Lower leg skin (tissue), 3 donors: ENCODE data around the gene GAST.

Source experiments
- CTCF ChIP-seq, 3 donors: fragments of 450-650 bp; IDR thresholded peaks; one replicate each; pipeline ENCODE4 v1.5.1; 2016; ENCODE audit warnings: antibody characterized with exemption in 3 of 3, mild to moderate bottlenecking in 3 of 3, moderate library complexity in 2 of 3
- POLR2A ChIP-seq, 2 donors: fragments of 450-650 bp; IDR thresholded peaks; one replicate each; pipeline ENCODE4 v1.6.1; 2016 to 2017; ENCODE audit warnings: antibody characterized with exemption in 2 of 2, mild to moderate bottlenecking in 1 of 2, moderate library complexity in 1 of 2

- TF ChIP-seq CTCF (IDR thresholded peaks at IDR 0.05): no peak
- no peak for TF ChIP-seq POLR2A (IDR thresholded peaks at IDR 0.05)
These were observed 29.6 kb downstream of the GAST start for GRCh38 chr17:41741709-41742108.
